SKM-1 (cell line): ENCODE results near the gene SELENOS.

Experiments used
- DNase-seq: peaks from one replicate; lab custom pipeline; 2025; ENCODE audit not compliant: unreplicated experiment; lab: John Stamatoyannopoulos, UW

The SELENOS gene

GRCh38 chr15:101277943-101278564 is 769 bp upstream of the SELENOS start:
- DNase-seq = no peak

GRCh38 chr15:101276501-101277037 is 716 bp downstream of the SELENOS start:
- no peak for DNase-seq

GRCh38 chr15:101275018-101275417 is 2.3 kb downstream of the SELENOS start:
- DNase-seq = no peak

- DNase-seq = no peak
Observed at GRCh38 chr15:101273534-101273933, 3.8 kb downstream of the SELENOS start.

- DNase-seq = no peak
Observed at GRCh38 chr15:101272584-101272983, 4.7 kb downstream of the SELENOS start.

GRCh38 chr15:101269479-101270223 is 7.6 kb downstream of the SELENOS start:
- peak; percentile 31 for DNase-seq

- no peak for DNase-seq
Observed at GRCh38 chr15:101267320-101268104, 9.8 kb downstream of the SELENOS start.

- no peak for DNase-seq
Observed at GRCh38 chr15:101266787-101267186, 10.5 kb downstream of the SELENOS start.

- no peak for DNase-seq
Observed at GRCh38 chr15:101266034-101266433, 11.3 kb downstream of the SELENOS start.

GRCh38 chr15:101264911-101265641 is 12.2 kb downstream of the SELENOS start:
- DNase-seq = no peak

- no peak for DNase-seq
Observed at GRCh38 chr15:101264011-101264410, 13.3 kb downstream of the SELENOS start.

- no peak for DNase-seq
Observed at GRCh38 chr15:101262551-101262950, 14.7 kb downstream of the SELENOS start.

GRCh38 chr15:101258238-101259144 is 18.8 kb downstream of the SELENOS start:
- peak; percentile 37 for DNase-seq

- no peak for DNase-seq
Observed at GRCh38 chr15:101256757-101257156, 20.5 kb downstream of the SELENOS start.

GRCh38 chr15:101255615-101256241 is 21.6 kb downstream of the SELENOS start:
- no peak for DNase-seq

- DNase-seq = no peak
Observed at GRCh38 chr15:101255051-101255395, 22.3 kb downstream of the SELENOS start.

GRCh38 chr15:101254157-101255050 is 22.9 kb downstream of the SELENOS start:
- no peak for DNase-seq

GRCh38 chr15:101252836-101253235 is 24.4 kb downstream of the SELENOS start:
- DNase-seq = no peak
